ENCODE measurements around the gene RGS11.
A peak's percentile ranks its signal among the peaks of the same experiment; 100 is the strongest.

Gene RGS11

GRCh38 chr16:275786-276232 is at the start of gene RGS11:
Gene RGS11 (minus strand): TSS chr16:275944. CDS start chr16:275911, 33 bp downstream.
- peak within 1 kb of the TSS in 8 of 11 experiments; percentile 42 to 77 (median 62); a peak in 15 of 22 replicates for H3K4me2 ChIP-seq
- peaks cover 50 to 80% (median 63%) of the 10 kb centered on the region in 11 experiments for H3K27me3 ChIP-seq
- H3K9ac ChIP-seq = peak within 1 kb of the TSS in 1 of 11 experiments; percentile 5; a peak in 1 of 22 replicates

GRCh38 chr16:324451-325334 is 48.9 kb upstream of the RGS11 start:
- Histone ChIP-seq H3K4me1 (peaks cover 45 to 92% (median 73%) of the 10 kb centered on the region in 10 experiments), H3K9me3 (replicated peaks in 1 of 11) (no peaks in the 10 kb centered on the region), H3K4me2 (peak overlapping the region; percentile 88 to 99 (median 98)), H4K20me1 (peaks cover 94 to 100% (median 100%) of the 10 kb centered on the region in 11 experiments), H3K4me3 (peak overlapping the region; percentile 42 to 64 (median 48); a peak in 19 of 20 replicates), H3K9ac (peak overlapping the region; percentile 9 to 71 (median 58); a peak in 20 of 22 replicates), H3K27me3 (no peaks in the 10 kb centered on the region), H3K27ac (peak overlapping the region in 9 of 11 experiments; percentile 15 to 59 (median 38); a peak in 14 of 22 replicates), H3K36me3 (peaks cover 0 to 25% (median 11%) of the 10 kb centered on the region in 11 experiments; a peak in 16 of 22 replicates)
- TF ChIP-seq Cebpa-rat (IDR thresholded peaks at IDR 0.05) = no peak

More at GRCh38 chr16:275786-276232, at the start of gene RGS11:
- H3K4me1 ChIP-seq = peaks cover 0 to 20% (median 8%) of the 10 kb centered on the region in 10 experiments; a peak in 16 of 20 replicates
- H3K36me3 ChIP-seq = no peaks in the 10 kb centered on the region
- no peaks in the 10 kb centered on the region for H3K9me3 ChIP-seq (replicated peaks in 1 of 11)
- no peak for TF ChIP-seq Cebpa-rat (IDR thresholded peaks at IDR 0.05)
- no peak within 1 kb of the TSS; a peak in 1 of 20 replicates for H3K4me3 ChIP-seq
- H3K27ac ChIP-seq = no peak within 1 kb of the TSS
- peaks cover 0 to 22% (median 0%) of the 10 kb centered on the region in 11 experiments; a peak in 5 of 22 replicates for H4K20me1 ChIP-seq

- Histone ChIP-seq H3K9me3 (replicated peaks in 1 of 11) (no peaks in the 10 kb centered on the region), H3K27ac (no peak overlapping the region), H3K4me2 (peak overlapping the region; percentile 88 to 99 (median 98)), H3K36me3 (peaks cover 5 to 30% (median 17%) of the 10 kb centered on the region in 11 experiments; a peak in 20 of 22 replicates), H3K4me3 (peak overlapping the region in 2 of 10 experiments; percentile 47 to 53; a peak in 3 of 20 replicates), H3K9ac (peak overlapping the region in 1 of 11 experiments; percentile 59; a peak in 1 of 22 replicates), H3K4me1 (peaks cover 45 to 92% (median 74%) of the 10 kb centered on the region in 10 experiments), H4K20me1 (peaks cover 95 to 100% (median 100%) of the 10 kb centered on the region in 11 experiments), H3K27me3 (no peaks in the 10 kb centered on the region)
- no peak for TF ChIP-seq Cebpa-rat (IDR thresholded peaks at IDR 0.05)
These were observed 48.4 kb upstream of the RGS11 start for GRCh38 chr16:324201-324450.

- no peak overlapping the region for H3K27ac ChIP-seq
- no peak overlapping the region for H3K4me3 ChIP-seq
- H3K4me2 ChIP-seq = peak overlapping the region in 2 of 11 experiments; percentile 7 to 11; a peak in 1 of 22 replicates
- H3K9ac ChIP-seq = no peak overlapping the region
- H3K27me3 ChIP-seq = no peaks in the 10 kb centered on the region
- peaks cover 18 to 45% (median 31%) of the 10 kb centered on the region in 11 experiments; a peak in 21 of 22 replicates for H3K36me3 ChIP-seq
- peaks cover 40 to 81% (median 66%) of the 10 kb centered on the region in 10 experiments for H3K4me1 ChIP-seq
- no peak for TF ChIP-seq Cebpa-rat (IDR thresholded peaks at IDR 0.05)
- peaks cover 96 to 100% (median 100%) of the 10 kb centered on the region in 11 experiments for H4K20me1 ChIP-seq
- no peaks in the 10 kb centered on the region for H3K9me3 ChIP-seq (replicated peaks in 1 of 11)
These were observed 46.9 kb upstream of the RGS11 start for GRCh38 chr16:322476-323143.

GRCh38 chr16:321532-321931 is 45.8 kb upstream of the RGS11 start:
- TF ChIP-seq Cebpa-rat (IDR thresholded peaks at IDR 0.05) = no peak
- no peak overlapping the region for H3K9ac ChIP-seq
- H3K9me3 ChIP-seq (replicated peaks in 1 of 11) = no peaks in the 10 kb centered on the region
- peaks cover 96 to 100% (median 100%) of the 10 kb centered on the region in 11 experiments for H4K20me1 ChIP-seq
- peaks cover 29 to 79% (median 57%) of the 10 kb centered on the region in 10 experiments for H3K4me1 ChIP-seq
- peak overlapping the region in 6 of 11 experiments; percentile 4 to 53 (median 31); a peak in 8 of 22 replicates for H3K4me2 ChIP-seq
- H3K27me3 ChIP-seq = no peaks in the 10 kb centered on the region
- H3K36me3 ChIP-seq = peaks cover 18 to 56% (median 36%) of the 10 kb centered on the region in 11 experiments; a peak in 21 of 22 replicates
- H3K27ac ChIP-seq = no peak overlapping the region
- H3K4me3 ChIP-seq = no peak overlapping the region

GRCh38 chr16:320206-320605 is 44.5 kb upstream of the RGS11 start:
- Histone ChIP-seq H4K20me1 (peaks cover 95 to 100% (median 99%) of the 10 kb centered on the region in 11 experiments), H3K4me1 (peaks cover 16 to 70% (median 46%) of the 10 kb centered on the region in 10 experiments), H3K27me3 (no peaks in the 10 kb centered on the region), H3K36me3 (peaks cover 20 to 58% (median 36%) of the 10 kb centered on the region in 11 experiments; a peak in 21 of 22 replicates), H3K4me2 (peak overlapping the region in 7 of 11 experiments; percentile 20 to 54 (median 38); a peak in 13 of 22 replicates), H3K4me3 (no peak overlapping the region), H3K27ac (no peak overlapping the region), H3K9me3 (replicated peaks in 1 of 11) (no peaks in the 10 kb centered on the region), H3K9ac (peak overlapping the region in 2 of 11 experiments; percentile 0 to 2; a peak in 1 of 22 replicates)
- no peak for TF ChIP-seq Cebpa-rat (IDR thresholded peaks at IDR 0.05)

GRCh38 chr16:318628-319027 is 42.9 kb upstream of the RGS11 start:
- no peaks in the 10 kb centered on the region for H3K9me3 ChIP-seq (replicated peaks in 1 of 11)
- peaks cover 95 to 100% (median 99%) of the 10 kb centered on the region in 11 experiments for H4K20me1 ChIP-seq
- H3K27me3 ChIP-seq = no peaks in the 10 kb centered on the region
- no peak overlapping the region for H3K9ac ChIP-seq
- H3K4me2 ChIP-seq = no peak overlapping the region
- no peak for TF ChIP-seq Cebpa-rat (IDR thresholded peaks at IDR 0.05)
- peaks cover 35 to 72% (median 50%) of the 10 kb centered on the region in 11 experiments for H3K36me3 ChIP-seq
- H3K4me1 ChIP-seq = peaks cover under 1 to 59% (median 30%) of the 10 kb centered on the region in 10 experiments; a peak in 19 of 20 replicates
- H3K27ac ChIP-seq = no peak overlapping the region
- no peak overlapping the region for H3K4me3 ChIP-seq

- no peaks in the 10 kb centered on the region for H3K9me3 ChIP-seq (replicated peaks in 1 of 11)
- no peak overlapping the region; a peak in 2 of 22 replicates for H3K9ac ChIP-seq
- H3K4me2 ChIP-seq = no peak overlapping the region
- H4K20me1 ChIP-seq = peaks cover 94 to 100% (median 99%) of the 10 kb centered on the region in 11 experiments
- H3K27ac ChIP-seq = no peak overlapping the region
- no peak for TF ChIP-seq Cebpa-rat (IDR thresholded peaks at IDR 0.05)
- no peak overlapping the region for H3K4me3 ChIP-seq
- peaks cover 0 to 50% (median 26%) of the 10 kb centered on the region in 10 experiments; a peak in 17 of 20 replicates for H3K4me1 ChIP-seq
- peaks cover 45 to 79% (median 59%) of the 10 kb centered on the region in 11 experiments for H3K36me3 ChIP-seq
- H3K27me3 ChIP-seq = no peaks in the 10 kb centered on the region
These were observed 41.8 kb upstream of the RGS11 start for GRCh38 chr16:317583-317982.

Measured in BLaER1 treated with 17β-estradiol and CSF1 and Interleukin-3, amounts not matched to agents 10 nM and 100 nM (cell line).